Inferior parietal cortex (tissue), 1 donor: ENCODE data around the gene TP53AIP1.

Source experiments
- DNase-seq: peaks from one replicate; pipeline ENCODE4 v3.0.0-alpha.2; 2016; ENCODE audit errors: extremely low spot score

TP53AIP1 gene

GRCh38 chr11:128943428-128943976 lies 831 bp upstream of the TP53AIP1 start:
- DNase-seq, result no peak

GRCh38 chr11:128942272-128942612 lies 429 bp downstream of the TP53AIP1 start:
- no peak for DNase-seq

GRCh38 chr11:128941573-128942271 lies 949 bp downstream of the TP53AIP1 start:
- DNase-seq, result no peak

GRCh38 chr11:128941110-128941509 lies 1.6 kb downstream of the TP53AIP1 start:
- no peak for DNase-seq

- DNase-seq, result no peak
These were observed 2.1 kb downstream of the TP53AIP1 start for GRCh38 chr11:128940603-128941002.

GRCh38 chr11:128940156-128940555 lies 2.5 kb downstream of the TP53AIP1 start:
- no peak for DNase-seq

- no peak for DNase-seq
These were observed 3.1 kb downstream of the TP53AIP1 start for GRCh38 chr11:128939591-128939990.

GRCh38 chr11:128938156-128938885 lies 4.3 kb downstream of the TP53AIP1 start:
- DNase-seq, result no peak

GRCh38 chr11:128937480-128937879 lies 5.2 kb downstream of the TP53AIP1 start:
- no peak for DNase-seq

- no peak for DNase-seq
These were observed 5.9 kb downstream of the TP53AIP1 start for GRCh38 chr11:128936606-128937251.

- no peak for DNase-seq
These were observed 7.7 kb downstream of the TP53AIP1 start for GRCh38 chr11:128934926-128935325.

- no peak for DNase-seq
These were observed 8.3 kb downstream of the TP53AIP1 start for GRCh38 chr11:128934351-128934750.

GRCh38 chr11:128933481-128934178 lies 9.0 kb downstream of the TP53AIP1 start:
- no peak for DNase-seq

GRCh38 chr11:128931668-128932067 lies 11.0 kb downstream of the TP53AIP1 start:
- DNase-seq, result no peak

- DNase-seq, result no peak
These were observed 11.6 kb downstream of the TP53AIP1 start for GRCh38 chr11:128931066-128931465.

- no peak for DNase-seq
These were observed 12.7 kb downstream of the TP53AIP1 start for GRCh38 chr11:128929991-128930390.

GRCh38 chr11:128929468-128929867 lies 13.2 kb downstream of the TP53AIP1 start:
- DNase-seq, result no peak

GRCh38 chr11:128928400-128928799 lies 14.3 kb downstream of the TP53AIP1 start:
- DNase-seq, result no peak

- no peak for DNase-seq
These were observed 14.9 kb downstream of the TP53AIP1 start for GRCh38 chr11:128927683-128928336.

- no peak for DNase-seq
These were observed 15.6 kb downstream of the TP53AIP1 start for GRCh38 chr11:128927108-128927461.

GRCh38 chr11:128926437-128927107 lies 16.1 kb downstream of the TP53AIP1 start:
- DNase-seq, result no peak
